CD14-positive monocyte (primary cell): ENCODE results near the gene BAIAP3. TPM values are rescaled to one million over a fixed set of nuclear protein-coding genes. Genes with fewer than 3 reads are reported as not detected.

Source experiments
- DNase-seq, 3 donors: peaks; one replicate each; pipeline ENCODE4 v3.0.0-alpha.2; 2011 to 2022
- H2AFZ ChIP-seq: 2 replicates; pipeline ENCODE4 v1.6.0; 2012; ENCODE audit warnings: mild to moderate bottlenecking, low read depth, low read length, inconsistent platforms; ENCODE audit not compliant: insufficient read depth, poor library complexity, severe bottlenecking
- H3K27ac ChIP-seq, 2 donors: 1 replicate in 1 of 2; 2 replicates in 1 of 2; pipeline ENCODE4 v1.5.1; 2012 to 2013; ENCODE audit warnings: low read length in 2 of 2, control low read depth in 1 of 2, inconsistent platforms in 1 of 2, low read depth in 1 of 2, mild to moderate bottlenecking in 1 of 2
- H3K27me3 ChIP-seq, 2 donors: one replicate each; pipeline versions ENCODE4 v1.6.0 to v1.6.1; 2011 to 2013; ENCODE audit warnings: low read length in 2 of 2; ENCODE audit not compliant: control insufficient read depth in 2 of 2, insufficient read depth in 2 of 2
- H3K36me3 ChIP-seq, 2 donors: replicated peaks in 1 of 2; 1 replicate in 1 of 2; 2 replicates in 1 of 2; pipeline versions ENCODE4 v1.5.1 to v1.6.1; 2012 to 2013; ENCODE audit warnings: low read length in 2 of 2, control low read depth in 1 of 2, inconsistent platforms in 1 of 2, mild to moderate bottlenecking in 1 of 2; ENCODE audit not compliant: insufficient read depth in 2 of 2, control insufficient read depth in 1 of 2
- H3K4me1 ChIP-seq, 2 donors: 1 replicate in 1 of 2; 2 replicates in 1 of 2; pipeline versions ENCODE4 v1.5.1 to v1.6.1; 2012 to 2013; ENCODE audit warnings: low read length in 2 of 2, control low read depth in 1 of 2, inconsistent platforms in 1 of 2, mild to moderate bottlenecking in 1 of 2, moderate library complexity in 1 of 2; ENCODE audit not compliant: insufficient read depth in 2 of 2, control insufficient read depth in 1 of 2
- H3K4me2 ChIP-seq: replicated peaks from 2 replicates; pipeline ENCODE3; 2012; ENCODE audit warnings: low read length, moderate library complexity, mild to moderate bottlenecking; ENCODE audit not compliant: poor library complexity, severe bottlenecking; ENCODE audit errors: extremely low read depth
- H3K4me3 ChIP-seq, 3 experiments: fragments of 200-600 bp in 1 of 3; sonication (generic) in 1 of 3; replicated peaks in 1 of 3; 1 replicate in 2 of 3; 2 replicates in 1 of 3; pipeline ENCODE4 v1.5.1; 2011 to 2013; ENCODE audit warnings: low read length in 3 of 3, mild to moderate bottlenecking in 3 of 3, control low read depth in 2 of 3, low read depth in 2 of 3, inconsistent platforms in 1 of 3, moderate library complexity in 1 of 3
- H3K79me2 ChIP-seq: 2 replicates; pipeline ENCODE4 v1.6.0; 2012; ENCODE audit warnings: mild to moderate bottlenecking, control low read depth, inconsistent platforms, low read length, moderate library complexity; ENCODE audit not compliant: insufficient read depth
- H3K9ac ChIP-seq: 2 replicates; pipeline ENCODE4 v1.6.0; 2017; ENCODE audit warnings: low read length, mild to moderate bottlenecking; ENCODE audit not compliant: insufficient read depth, poor library complexity, severe bottlenecking
- H3K9me3 ChIP-seq, 2 donors: replicated peaks in 1 of 2; 1 replicate in 1 of 2; 2 replicates in 1 of 2; pipeline versions ENCODE4 v1.5.1 to v1.6.1; 2012 to 2013; ENCODE audit warnings: low read length in 2 of 2, control low read depth in 1 of 2; ENCODE audit not compliant: control insufficient read depth in 1 of 2, insufficient read depth in 1 of 2
- H4K20me1 ChIP-seq: 2 replicates; pipeline ENCODE4 v1.6.0; 2012; ENCODE audit warnings: mild to moderate bottlenecking, low read length, control low read depth, moderate library complexity; ENCODE audit not compliant: insufficient read depth
- H3K27ac Mint-ChIP-seq, 7 donors: one replicate each; pipeline ENCODE4 v1.8.0; 2020; ENCODE audit warnings: mild to moderate bottlenecking in 7 of 7, mixed read lengths in 7 of 7, moderate library complexity in 6 of 7, inconsistent platforms in 2 of 7
- H3K27me3 Mint-ChIP-seq, 3 donors: one replicate each; pipeline ENCODE4 v1.8.0; 2021 to 2022; ENCODE audit warnings: low read depth in 3 of 3, mild to moderate bottlenecking in 3 of 3, mixed read lengths in 3 of 3, moderate library complexity in 3 of 3, inconsistent platforms in 1 of 3
- H3K36me3 Mint-ChIP-seq, 2 donors: one replicate each; pipeline ENCODE4 v1.8.0; 2020; ENCODE audit warnings: mixed read lengths in 2 of 2, inconsistent platforms in 1 of 2, mild to moderate bottlenecking in 1 of 2
- H3K4me1 Mint-ChIP-seq: one replicate; pipeline ENCODE4 v1.8.0; 2020; ENCODE audit warnings: mild to moderate bottlenecking, mixed read lengths
- H3K4me3 Mint-ChIP-seq, 2 donors: one replicate each; pipeline ENCODE4 v1.8.0; 2020; ENCODE audit warnings: mild to moderate bottlenecking in 2 of 2, mixed read lengths in 2 of 2, moderate library complexity in 1 of 2
- H3K9me3 Mint-ChIP-seq, 7 donors: one replicate each; pipeline ENCODE4 v1.8.0; 2020 to 2022; ENCODE audit warnings: mixed read lengths in 7 of 7, mild to moderate bottlenecking in 6 of 7, moderate library complexity in 6 of 7, inconsistent platforms in 2 of 7
- WGBS: methylation state at CpG from one replicate; pipeline ENCODE4 v1.1.5; 2013; ENCODE audit warnings: missing lambda C conversion rate; ENCODE audit not compliant: insufficient coverage; 5-methylcytosine and 5-hydroxymethylcytosine counted together
- intact Hi-C, 2 donors: fragments of 100-400 bp; cut with micrococcal nuclease; formaldehyde crosslinking; loops; one replicate each; pipeline versions ENCODE4 v1.15.0 to v1.15.1; 2023
- polyA plus RNA-seq, 3 donors: library from polyadenylated mRNA; depleted of rRNA in 1 of 3; unstranded in 2 of 3; stranded (reverse) in 1 of 3; fragments of 300-500 nt in 2 of 3; fragments of >200 nt in 1 of 3; fragmentation: Illumina TruSeq in 2 of 3; gene quantifications; 1 replicate in 2 of 3; 2 replicates in 1 of 3; pipeline ENCODE4 v1.2.3, GENCODE V29; 2012 to 2021
- TF ChIP-seq, protein P1 (sequence below): fragments of 200-600 bp; IDR thresholded peaks from one replicate; pipeline ENCODE4 v1.8.0; 2022; ENCODE audit warnings: antibody characterized with exemption, mild to moderate bottlenecking

BAIAP3 gene
- polyA plus RNA-seq, 3 donors, result 1.0 TPM; not detected in 2

DNA sequence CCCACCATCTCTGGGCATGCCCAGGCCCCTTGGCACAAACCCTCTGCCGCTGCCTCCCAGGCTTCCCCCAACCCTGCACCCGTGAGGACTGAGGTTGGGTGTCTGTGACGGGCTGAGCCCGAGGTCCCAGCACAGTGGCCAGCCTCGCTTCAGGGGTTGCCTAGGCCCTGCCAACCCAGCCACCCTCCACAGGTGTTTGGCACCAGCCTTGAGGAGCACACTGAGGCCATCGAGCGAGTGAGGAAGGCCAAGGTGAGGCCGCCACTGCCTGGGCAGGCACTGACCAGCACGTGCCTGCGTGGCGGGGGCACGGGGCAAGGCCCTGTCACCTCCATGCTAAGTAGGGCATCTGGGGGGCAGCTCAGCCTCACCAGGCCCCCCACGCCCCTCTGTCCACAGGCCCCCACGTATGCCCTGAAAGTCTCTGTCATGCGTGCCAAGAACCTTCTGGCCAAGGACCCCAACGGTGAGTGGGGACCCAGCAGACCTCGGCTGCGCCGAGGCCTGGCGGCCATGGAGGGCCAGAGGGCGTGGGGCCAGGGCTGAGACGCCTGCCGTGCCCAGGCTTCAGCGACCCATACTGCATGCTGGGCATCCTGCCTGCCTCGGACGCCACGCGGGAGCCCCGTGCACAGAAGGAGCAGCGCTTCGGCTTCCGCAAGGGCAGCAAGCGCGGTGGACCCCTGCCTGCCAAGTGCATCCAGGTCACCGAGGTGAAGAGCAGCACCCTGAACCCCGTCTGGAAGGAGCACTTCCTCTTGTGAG lies 7.5 kb downstream of the BAIAP3 start:
- no peaks in the 10 kb centered on the region for H3K36me3 ChIP-seq
- no peaks in the 10 kb centered on the region for H3K9me3 Mint-ChIP-seq
- 85% methylated on average over 35 of the region's 36 CpGs for WGBS
- H4K20me1 ChIP-seq, result no peaks in the 10 kb centered on the region
- H3K79me2 ChIP-seq, result no peaks in the 10 kb centered on the region
- H3K4me3 ChIP-seq, result no peak overlapping the region
- peaks cover 15 to 27% (median 15%) of the 10 kb centered on the region in 3 donors for H3K27me3 Mint-ChIP-seq
- H3K4me1 Mint-ChIP-seq, result peaks cover 12% of the 10 kb centered on the region
- H3K4me2 ChIP-seq, result no peak overlapping the region
- H3K9me3 ChIP-seq, result no peaks in the 10 kb centered on the region
- TF ChIP-seq, protein P1, sequence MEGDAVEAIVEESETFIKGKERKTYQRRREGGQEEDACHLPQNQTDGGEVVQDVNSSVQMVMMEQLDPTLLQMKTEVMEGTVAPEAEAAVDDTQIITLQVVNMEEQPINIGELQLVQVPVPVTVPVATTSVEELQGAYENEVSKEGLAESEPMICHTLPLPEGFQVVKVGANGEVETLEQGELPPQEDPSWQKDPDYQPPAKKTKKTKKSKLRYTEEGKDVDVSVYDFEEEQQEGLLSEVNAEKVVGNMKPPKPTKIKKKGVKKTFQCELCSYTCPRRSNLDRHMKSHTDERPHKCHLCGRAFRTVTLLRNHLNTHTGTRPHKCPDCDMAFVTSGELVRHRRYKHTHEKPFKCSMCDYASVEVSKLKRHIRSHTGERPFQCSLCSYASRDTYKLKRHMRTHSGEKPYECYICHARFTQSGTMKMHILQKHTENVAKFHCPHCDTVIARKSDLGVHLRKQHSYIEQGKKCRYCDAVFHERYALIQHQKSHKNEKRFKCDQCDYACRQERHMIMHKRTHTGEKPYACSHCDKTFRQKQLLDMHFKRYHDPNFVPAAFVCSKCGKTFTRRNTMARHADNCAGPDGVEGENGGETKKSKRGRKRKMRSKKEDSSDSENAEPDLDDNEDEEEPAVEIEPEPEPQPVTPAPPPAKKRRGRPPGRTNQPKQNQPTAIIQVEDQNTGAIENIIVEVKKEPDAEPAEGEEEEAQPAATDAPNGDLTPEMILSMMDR, result no peak
- peaks cover 0 to 11% of the 10 kb centered on the region in 2 donors for H3K27me3 ChIP-seq
- peaks cover 12 to 17% of the 10 kb centered on the region in 2 donors for H3K4me1 ChIP-seq
- no peak overlapping the region for H3K9ac ChIP-seq
- no peak overlapping the region for H3K4me3 Mint-ChIP-seq
- intact Hi-C loops, result no loop called here
- H3K36me3 Mint-ChIP-seq, result no peaks in the 10 kb centered on the region
- H2AFZ ChIP-seq, result no peak overlapping the region
- no peak overlapping the region for H3K27ac ChIP-seq
- H3K27ac Mint-ChIP-seq, result no peak overlapping the region
- no peak for DNase-seq

DNA sequence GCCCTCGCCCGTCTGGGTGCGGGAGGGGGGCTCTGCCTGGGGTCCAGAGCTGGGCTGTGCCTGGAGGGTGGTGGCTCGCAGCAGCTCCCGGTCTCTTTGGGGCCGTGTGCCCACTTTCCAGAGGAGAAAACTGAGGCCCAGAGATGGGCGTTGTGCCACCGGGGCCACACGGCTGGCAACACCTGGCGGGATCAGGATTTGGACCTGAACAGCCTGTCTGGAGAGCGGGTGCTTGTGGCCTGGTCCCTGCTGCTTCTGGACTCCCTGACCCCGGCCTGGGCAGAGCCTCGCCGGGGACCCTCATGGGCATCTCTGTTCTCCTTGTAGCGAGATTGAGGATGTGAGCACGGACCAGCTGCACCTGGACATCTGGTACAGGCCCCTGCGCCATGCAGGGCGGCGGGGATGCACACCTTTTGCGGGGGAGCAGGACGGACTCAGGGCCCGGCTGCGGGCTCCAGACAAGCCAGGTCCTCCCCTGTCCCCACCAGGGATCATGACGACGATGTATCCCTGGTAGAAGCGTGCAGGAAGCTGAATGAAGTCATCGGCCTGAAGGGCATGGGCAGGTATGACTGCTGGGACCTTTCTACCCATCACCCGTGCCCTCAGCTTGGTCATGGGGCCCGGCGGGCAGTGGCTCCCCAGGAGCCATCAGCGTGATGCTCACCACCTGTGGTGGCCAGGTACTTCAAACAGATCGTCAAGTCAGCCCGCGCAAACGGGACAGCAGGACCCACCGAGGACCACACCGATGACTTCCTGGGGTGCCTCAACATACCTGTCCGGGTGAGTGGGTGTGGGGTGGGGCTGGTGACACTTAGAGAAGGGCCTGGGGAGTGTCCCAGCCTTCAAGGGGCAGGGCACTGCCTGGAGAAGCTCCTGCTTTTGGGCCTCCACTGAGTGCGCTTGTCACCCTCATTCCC lies 8.3 kb downstream of the BAIAP3 start:
- H3K27ac ChIP-seq, result no peak overlapping the region
- no peaks in the 10 kb centered on the region for H3K36me3 ChIP-seq
- Mint-ChIP-seq H3K9me3 (no peaks in the 10 kb centered on the region), H3K27me3 (peaks cover 7 to 18% (median 10%) of the 10 kb centered on the region in 3 donors), H3K4me1 (peaks cover 12% of the 10 kb centered on the region), H3K36me3 (no peaks in the 10 kb centered on the region), H3K4me3 (no peak overlapping the region), H3K27ac (peak overlapping the region in 1 of 7 donors; percentile 31)
- TF ChIP-seq, protein P1, result no peak
- no peaks in the 10 kb centered on the region for H3K9me3 ChIP-seq
- no peaks in the 10 kb centered on the region for H3K79me2 ChIP-seq
- no peak overlapping the region for H3K9ac ChIP-seq
- H3K4me3 ChIP-seq, result no peak overlapping the region
- peaks cover 0 to 3% of the 10 kb centered on the region in 2 donors for H3K27me3 ChIP-seq
- no peaks in the 10 kb centered on the region for H4K20me1 ChIP-seq
- intact Hi-C loops, result no loop called here
- H3K4me1 ChIP-seq, result peaks cover 12 to 17% of the 10 kb centered on the region in 2 donors
- peak overlapping the region; percentile 66 for H3K4me2 ChIP-seq
- 82% methylated on average over 35 of the region's 39 CpGs for WGBS
- H2AFZ ChIP-seq, result peak overlapping the region; percentile 41
- no peak for DNase-seq
